Mammary epithelial cell (primary cell): ENCODE measurements around the gene GCDH.

ENCODE experiments used
- CTCF ChIP-seq, 2 donors: IDR thresholded peaks in 1 of 2; conservative IDR thresholded peaks in 1 of 2; 2 replicates each; pipeline ENCODE4 v1.5.1; 2011 to 2012; ENCODE audit warnings: inconsistent platforms in 2 of 2, low read length in 2 of 2, mild to moderate bottlenecking in 2 of 2, control low read depth in 1 of 2, low read depth in 1 of 2; ENCODE audit not compliant: insufficient read depth in 1 of 2; ENCODE audit errors: extremely low read depth in 1 of 2
- EZH2 ChIP-seq: IDR thresholded peaks from 2 replicates; pipeline ENCODE4 v1.6.1; 2012; ENCODE audit warnings: low read length, inconsistent platforms, borderline replicate concordance

- TF ChIP-seq CTCF (conservative IDR thresholded peaks at IDR 0.05 in 1 of 2, IDR thresholded peaks at IDR 0.05 in 1 of 2; ENCODE audit: extremely low read depth in 1 of 2, insufficient read depth in 1 of 2, low read depth in 1 of 2, low read length in 2 of 2), result no peak
- no peak for TF ChIP-seq EZH2
Measured at GRCh38 chr19:12940897-12941296, 49.9 kb downstream of the GCDH start.
